Endodermal cell (in vitro differentiated cells): ENCODE measurements around the gene SARS1. TPM values are rescaled to one million over a fixed set of nuclear protein-coding genes. Genes with fewer than 3 reads are reported as not detected.

Source experiments
- DNase-seq: peaks from one replicate; pipeline ENCODE4 v3.0.0-alpha.2; 2017
- H3K27ac ChIP-seq: 2 replicates; pipeline ENCODE4 v1.5.1; 2013; ENCODE audit warnings: mild to moderate bottlenecking, low read depth, low read length, moderate library complexity
- H3K27me3 ChIP-seq: 2 replicates; pipeline ENCODE4 v1.6.1; 2013; ENCODE audit warnings: mild to moderate bottlenecking, low read length, moderate library complexity; ENCODE audit not compliant: insufficient read depth, control insufficient read depth, poor library complexity, severe bottlenecking
- H3K36me3 ChIP-seq: 2 replicates; pipeline ENCODE4 v1.7.0; 2013; ENCODE audit warnings: mild to moderate bottlenecking, low read length, moderate library complexity; ENCODE audit not compliant: control insufficient read depth, insufficient read depth
- H3K4me1 ChIP-seq: one replicate; pipeline ENCODE4 v1.7.0; 2013; ENCODE audit warnings: low read length; ENCODE audit not compliant: control insufficient read depth, insufficient read depth
- H3K4me3 ChIP-seq: 2 replicates; pipeline ENCODE4 v1.5.1; 2013; ENCODE audit warnings: mild to moderate bottlenecking, low read length, moderate library complexity
- H3K9ac ChIP-seq: 2 replicates; pipeline ENCODE4 v1.6.1; 2013; ENCODE audit warnings: mild to moderate bottlenecking, low read length, moderate library complexity; ENCODE audit not compliant: poor library complexity, severe bottlenecking; ENCODE audit errors: extremely low read depth
- H3K9me3 ChIP-seq: 2 replicates; pipeline ENCODE4 v1.6.1; 2013; ENCODE audit warnings: mild to moderate bottlenecking, low read length, moderate library complexity; ENCODE audit not compliant: control insufficient read depth
- H3K27ac Mint-ChIP-seq: 2 replicates; pipeline ENCODE4 v1.8.0; 2020; ENCODE audit warnings: mixed read lengths
- H3K27me3 Mint-ChIP-seq: 2 replicates; pipeline ENCODE4 v1.8.0; 2021; ENCODE audit warnings: mild to moderate bottlenecking, mixed read lengths; ENCODE audit not compliant: insufficient read depth
- H3K36me3 Mint-ChIP-seq: 2 replicates; pipeline ENCODE4 v1.8.0; 2020; ENCODE audit warnings: low read depth, mixed read lengths
- H3K4me1 Mint-ChIP-seq: 2 replicates; pipeline ENCODE4 v1.8.0; 2020; ENCODE audit warnings: mixed read lengths
- H3K4me3 Mint-ChIP-seq: 2 replicates; pipeline ENCODE4 v1.8.0; 2020; ENCODE audit warnings: mild to moderate bottlenecking, moderate library complexity, mixed read lengths
- H3K9me3 Mint-ChIP-seq: 2 replicates; pipeline ENCODE4 v1.8.0; 2020; ENCODE audit warnings: mild to moderate bottlenecking, mixed read lengths
- WGBS, 2 experiments: methylation state at CpG; one replicate each; pipeline versions ENCODE4 v1.1.5 to v1.1.7; 2013; ENCODE audit warnings: missing lambda C conversion rate in 2 of 2, mixed read lengths in 1 of 2; ENCODE audit not compliant: insufficient coverage in 1 of 2, insufficient read length in 1 of 2; 5-methylcytosine and 5-hydroxymethylcytosine counted together
- total RNA-seq, 2 donors: library from RNA; stranded (reverse); fragmentation: NEBNext Ultra II Directional in 1 of 2; extraction: Animal tissue kit (Norgen Biotek cat#: 25700) in 1 of 2; gene quantifications; 2 replicates in 1 of 2; 3 replicates in 1 of 2; pipeline ENCODE4 v1.2.1, GENCODE V29; 2021
- TF ChIP-seq, protein P1 (sequence below): fragments of 200-600 bp; sonication (generic); conservative IDR thresholded peaks from 2 replicates; pipeline ENCODE4 v1.5.0; 2021; ENCODE audit warnings: antibody characterized with exemption, mild to moderate bottlenecking

Gene SARS1
- total RNA-seq, 2 donors from 2014 or later: 100 to 101 TPM

DNA sequence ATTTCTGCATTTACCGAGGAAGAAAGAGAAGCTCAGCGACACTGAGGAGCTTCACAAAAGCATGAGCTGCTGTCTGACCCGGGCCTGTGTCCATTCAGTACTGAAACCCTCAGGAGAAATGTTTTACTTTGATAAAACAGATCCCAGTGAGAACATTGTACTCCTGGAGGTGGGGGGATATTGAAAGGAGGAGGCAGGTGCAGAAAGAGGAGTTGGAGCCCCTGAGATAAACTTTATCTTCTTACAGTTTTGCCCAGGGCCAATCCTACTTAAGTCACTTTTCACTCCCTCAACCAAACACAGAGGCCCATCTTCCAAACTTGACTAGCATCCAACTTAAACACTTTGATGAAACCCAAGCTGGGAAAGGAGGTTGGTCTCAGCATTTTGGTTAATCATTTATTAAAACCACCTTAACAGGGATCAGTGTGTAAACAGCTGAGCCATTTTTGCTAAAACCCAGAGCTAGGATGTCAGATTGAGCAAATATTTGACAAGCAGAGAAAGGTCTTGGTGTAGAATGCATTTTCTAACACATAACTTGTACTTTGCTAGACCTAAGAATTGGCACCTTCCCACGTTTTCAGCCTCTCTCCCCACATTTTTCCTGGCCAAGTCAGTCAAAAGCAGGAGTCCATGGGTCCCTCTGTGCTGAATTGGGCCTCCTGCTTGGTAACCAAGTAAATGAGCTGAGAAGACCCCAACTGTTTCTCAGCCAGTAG lies 32.5 kb upstream of the SARS1 start:
- TF ChIP-seq, protein P1, sequence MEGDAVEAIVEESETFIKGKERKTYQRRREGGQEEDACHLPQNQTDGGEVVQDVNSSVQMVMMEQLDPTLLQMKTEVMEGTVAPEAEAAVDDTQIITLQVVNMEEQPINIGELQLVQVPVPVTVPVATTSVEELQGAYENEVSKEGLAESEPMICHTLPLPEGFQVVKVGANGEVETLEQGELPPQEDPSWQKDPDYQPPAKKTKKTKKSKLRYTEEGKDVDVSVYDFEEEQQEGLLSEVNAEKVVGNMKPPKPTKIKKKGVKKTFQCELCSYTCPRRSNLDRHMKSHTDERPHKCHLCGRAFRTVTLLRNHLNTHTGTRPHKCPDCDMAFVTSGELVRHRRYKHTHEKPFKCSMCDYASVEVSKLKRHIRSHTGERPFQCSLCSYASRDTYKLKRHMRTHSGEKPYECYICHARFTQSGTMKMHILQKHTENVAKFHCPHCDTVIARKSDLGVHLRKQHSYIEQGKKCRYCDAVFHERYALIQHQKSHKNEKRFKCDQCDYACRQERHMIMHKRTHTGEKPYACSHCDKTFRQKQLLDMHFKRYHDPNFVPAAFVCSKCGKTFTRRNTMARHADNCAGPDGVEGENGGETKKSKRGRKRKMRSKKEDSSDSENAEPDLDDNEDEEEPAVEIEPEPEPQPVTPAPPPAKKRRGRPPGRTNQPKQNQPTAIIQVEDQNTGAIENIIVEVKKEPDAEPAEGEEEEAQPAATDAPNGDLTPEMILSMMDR: no peak
- peak overlapping the region; percentile 86 for H3K27ac Mint-ChIP-seq
- Histone ChIP-seq H3K4me3 (peak overlapping the region; percentile 9), H3K9ac (no peak overlapping the region), H3K9me3 (peaks cover 14% of the 10 kb centered on the region), H3K36me3 (no peaks in the 10 kb centered on the region), H3K4me1 (peaks cover 3% of the 10 kb centered on the region), H3K27ac (no peak overlapping the region), H3K27me3 (no peaks in the 10 kb centered on the region)
- peaks cover 20% of the 10 kb centered on the region for H3K9me3 Mint-ChIP-seq
- peak overlapping the region; percentile 4 for H3K4me3 Mint-ChIP-seq
- DNase-seq: no peak
- WGBS, 2 experiments: 41 to 46% methylated on average over 4 of the region's 4 CpGs
- H3K27me3 Mint-ChIP-seq: no peaks in the 10 kb centered on the region
- H3K36me3 Mint-ChIP-seq: no peaks in the 10 kb centered on the region
- peaks cover 36% of the 10 kb centered on the region for H3K4me1 Mint-ChIP-seq

GRCh38 chr1:109181807-109182163 lies 31.9 kb upstream of the SARS1 start:
- peak overlapping the region; percentile 4 for H3K4me3 Mint-ChIP-seq
- H3K4me1 Mint-ChIP-seq: peaks cover 39% of the 10 kb centered on the region
- Histone ChIP-seq H3K4me3 (peak overlapping the region; percentile 9), H3K27ac (no peak overlapping the region), H3K27me3 (no peaks in the 10 kb centered on the region), H3K4me1 (peaks cover 3% of the 10 kb centered on the region), H3K9ac (no peak overlapping the region), H3K36me3 (no peaks in the 10 kb centered on the region), H3K9me3 (peaks cover 14% of the 10 kb centered on the region)
- WGBS, 2 experiments: 62 to 67% methylated on average over 4 of the region's 4 CpGs
- no peaks in the 10 kb centered on the region for H3K27me3 Mint-ChIP-seq
- no peaks in the 10 kb centered on the region for H3K36me3 Mint-ChIP-seq
- peaks cover 20% of the 10 kb centered on the region for H3K9me3 Mint-ChIP-seq
- no peak for DNase-seq
- H3K27ac Mint-ChIP-seq: peak overlapping the region; percentile 86
- TF ChIP-seq, protein P1: no peak

DNA sequence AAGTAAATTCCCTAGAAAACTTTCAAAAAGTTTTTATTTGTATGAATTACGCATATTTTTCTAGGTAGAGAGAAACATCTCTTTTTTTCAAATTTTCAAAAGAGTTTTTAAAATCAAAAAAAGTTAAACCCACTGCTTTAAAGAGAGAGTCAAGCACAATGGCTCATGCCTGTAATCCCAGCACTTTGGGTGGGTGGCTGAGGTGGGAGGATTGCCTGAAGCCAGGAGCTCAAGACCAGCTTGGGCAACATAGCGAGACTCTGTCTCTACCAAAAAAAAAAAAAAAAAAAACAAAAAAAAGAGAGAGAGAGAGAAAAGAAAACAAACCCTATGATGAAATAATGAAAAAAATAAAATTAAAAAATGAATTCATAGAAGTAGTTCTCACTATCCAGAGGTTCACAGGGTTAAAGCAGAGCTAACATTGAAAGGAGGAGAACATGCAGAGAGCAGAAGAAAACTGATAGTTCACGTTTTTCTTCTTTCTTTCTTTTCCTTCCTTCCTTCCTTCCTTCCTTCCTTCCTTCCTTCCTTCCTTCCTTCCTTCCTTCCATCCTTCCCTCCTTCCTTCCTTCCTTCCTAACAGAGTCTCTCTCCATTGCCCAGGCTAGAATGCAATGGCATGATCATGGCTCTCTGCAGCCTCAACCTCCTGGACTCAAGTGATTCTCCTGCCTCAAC lies 30.5 kb upstream of the SARS1 start:
- H3K27ac ChIP-seq: no peak overlapping the region
- peaks cover 10% of the 10 kb centered on the region for H3K9me3 Mint-ChIP-seq
- H3K36me3 Mint-ChIP-seq: no peaks in the 10 kb centered on the region
- H3K9ac ChIP-seq: no peak overlapping the region
- WGBS, 2 experiments: 78% methylated on average over 1 of the region's 3 CpGs; no CpG with 5 or more reads in 1 of the 2 experiments
- no peak overlapping the region for H3K27ac Mint-ChIP-seq
- peaks cover 3% of the 10 kb centered on the region for H3K27me3 Mint-ChIP-seq
- peaks cover 5% of the 10 kb centered on the region for H3K9me3 ChIP-seq
- peaks cover 42% of the 10 kb centered on the region for H3K4me1 Mint-ChIP-seq
- no peak overlapping the region for H3K4me3 Mint-ChIP-seq
- no peaks in the 10 kb centered on the region for H3K27me3 ChIP-seq
- H3K36me3 ChIP-seq: no peaks in the 10 kb centered on the region
- DNase-seq: no peak
- no peak overlapping the region for H3K4me3 ChIP-seq
- TF ChIP-seq, protein P1: no peak
- H3K4me1 ChIP-seq: peaks cover 3% of the 10 kb centered on the region
